ENCODE measurements around the gene ALDH7A1.

DNA sequence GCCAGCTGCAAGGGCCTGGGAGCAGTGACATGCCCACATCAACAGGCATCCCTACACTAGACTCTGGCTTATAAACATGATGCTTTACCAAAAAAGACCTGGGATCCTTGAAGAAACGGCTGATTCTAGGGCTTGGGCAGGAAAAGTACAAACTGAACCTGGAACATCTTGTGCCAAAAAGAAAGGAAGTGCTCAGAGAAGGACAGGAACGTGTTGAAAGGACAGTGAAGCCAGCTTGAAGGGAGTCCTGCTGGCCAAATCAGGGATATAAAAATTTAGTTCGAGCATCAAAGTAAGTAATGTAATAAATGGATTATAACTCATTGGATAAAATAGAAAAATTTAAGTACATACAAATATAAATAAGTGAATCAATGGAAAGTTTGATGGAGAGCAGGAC is 58.1 kb downstream of the ALDH7A1 start:
- TF ChIP-seq, protein P1, sequence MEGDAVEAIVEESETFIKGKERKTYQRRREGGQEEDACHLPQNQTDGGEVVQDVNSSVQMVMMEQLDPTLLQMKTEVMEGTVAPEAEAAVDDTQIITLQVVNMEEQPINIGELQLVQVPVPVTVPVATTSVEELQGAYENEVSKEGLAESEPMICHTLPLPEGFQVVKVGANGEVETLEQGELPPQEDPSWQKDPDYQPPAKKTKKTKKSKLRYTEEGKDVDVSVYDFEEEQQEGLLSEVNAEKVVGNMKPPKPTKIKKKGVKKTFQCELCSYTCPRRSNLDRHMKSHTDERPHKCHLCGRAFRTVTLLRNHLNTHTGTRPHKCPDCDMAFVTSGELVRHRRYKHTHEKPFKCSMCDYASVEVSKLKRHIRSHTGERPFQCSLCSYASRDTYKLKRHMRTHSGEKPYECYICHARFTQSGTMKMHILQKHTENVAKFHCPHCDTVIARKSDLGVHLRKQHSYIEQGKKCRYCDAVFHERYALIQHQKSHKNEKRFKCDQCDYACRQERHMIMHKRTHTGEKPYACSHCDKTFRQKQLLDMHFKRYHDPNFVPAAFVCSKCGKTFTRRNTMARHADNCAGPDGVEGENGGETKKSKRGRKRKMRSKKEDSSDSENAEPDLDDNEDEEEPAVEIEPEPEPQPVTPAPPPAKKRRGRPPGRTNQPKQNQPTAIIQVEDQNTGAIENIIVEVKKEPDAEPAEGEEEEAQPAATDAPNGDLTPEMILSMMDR (IDR thresholded peaks at IDR 0.05), result no peak
- no peak for TF ChIP-seq POLR2A (IDR thresholded peaks at IDR 0.05)
